HCT116 (cell line): ENCODE results near the gene OR5AK2. TPM values are rescaled to one million over a fixed set of nuclear protein-coding genes. Genes with fewer than 3 reads are reported as not detected.

ENCODE experiments used
- total RNA-seq: library from RNA; stranded (reverse); gene quantifications from one replicate; pipeline ENCODE4 v1.2.1, GENCODE V29; 2021; ENCODE audit not compliant: unreplicated experiment

Gene OR5AK2
- total RNA-seq, 1 experiment from 2014 or later = not detected

Other genes starting within 250 kb of the OR5AK2 start
- gene OR9G4, start 240.2 kb upstream of the OR5AK2 start, total RNA-seq = not detected
- not detected for gene LRRC55, start 193.0 kb downstream of the OR5AK2 start, total RNA-seq
- not detected for gene APLNR, start 248.3 kb downstream of the OR5AK2 start, total RNA-seq